ENCODE measurements around the gene BUB1. TPM values are rescaled to one million over a fixed set of nuclear protein-coding genes. Genes with fewer than 3 reads are reported as not detected.

Gene BUB1
- total and polyA plus RNA-seq, 9 of the 15 experiments (the other 6 are each of a cell fraction or from before 2014, with no cell fraction given): 73.4 to 247 (median 118) TPM

DNA sequence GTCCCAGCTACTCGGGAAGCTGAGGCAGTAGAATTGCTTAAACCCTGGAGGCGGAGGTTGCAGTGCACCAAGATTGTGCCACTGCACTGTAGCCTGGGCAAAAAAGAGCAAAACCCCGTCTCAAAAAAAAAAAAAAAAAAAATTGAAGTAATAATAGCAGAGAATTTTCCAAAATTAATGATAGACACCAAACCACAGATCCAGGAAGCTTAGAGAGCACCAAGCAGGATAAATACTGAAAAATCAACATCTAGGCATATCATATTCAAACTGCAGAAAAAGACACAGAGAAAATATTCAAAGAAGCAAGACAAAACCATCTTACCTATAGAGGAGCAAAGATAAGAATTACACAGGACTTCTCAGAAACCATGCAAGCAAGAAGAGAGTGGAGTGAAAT lies 33.5 kb downstream of the BUB1 start:
- H4K20me1 ChIP-seq (replicated peaks; ENCODE audit: control insufficient read depth, insufficient read depth, low read length): no peaks in the 10 kb centered on the region
- ATAC-seq: no peak
- intact Hi-C loops (cut with micrococcal nuclease) (no loop called here), in situ Hi-C loops (cut with MboI) (no loop called here)
- no peak overlapping the region for H3K27ac ChIP-seq (ENCODE audit: extremely low read depth, low read depth, low read length)
- H3K9me3 ChIP-seq (replicated peaks; ENCODE audit: control insufficient read depth, insufficient read depth, low read depth, low read length): no peaks in the 10 kb centered on the region
- no peaks in the 10 kb centered on the region for H3K27me3 ChIP-seq (ENCODE audit: control insufficient read depth in 2 of 2, insufficient read depth in 2 of 2, low read length in 2 of 2)
- peaks cover 45% of the 10 kb centered on the region for H3K79me2 ChIP-seq (ENCODE audit: control insufficient read depth, insufficient read depth, low read length)
- peaks cover 2% of the 10 kb centered on the region for H3K9me1 ChIP-seq (ENCODE audit: control insufficient read depth, insufficient read depth, low read length)
- H2AFZ ChIP-seq (ENCODE audit: low read depth, low read length): no peak overlapping the region
- WGBS (ENCODE audit: insufficient coverage, low coverage, missing lambda C conversion rate): 100% methylated on average over 2 of the region's 3 CpGs
- H3K4me2 ChIP-seq (ENCODE audit: insufficient read depth, low read length): no peak overlapping the region
- H3K4me3 ChIP-seq: no peak overlapping the region
- CTCF ChIA-PET (ENCODE audit: low intra/inter-chr PET ratio): no interaction called here
- H3K9ac ChIP-seq (ENCODE audit: insufficient read depth in 1 of 2, low read depth in 2 of 2, low read length in 2 of 2): no peak overlapping the region
- TF ChIP-seq ZNF584 (CRISPR knock-in tag; IDR thresholded peaks at IDR 0.05; ENCODE audit: low read depth): no peak
- BruUV-seq (replicated peaks): no TSS peak
- no peaks in the 10 kb centered on the region for H3K4me1 ChIP-seq (replicated peaks in 1 of 2; ENCODE audit: control insufficient read depth in 2 of 2, insufficient read depth in 2 of 2, low read length in 2 of 2)
- no peak for DNase-seq (ENCODE audit: extremely low read depth in 1 of 4, low spot score in 3 of 4)
- peaks cover 99% of the 10 kb centered on the region for H3K36me3 ChIP-seq (ENCODE audit: control insufficient read depth, insufficient read depth, low read length)
- POLR2A ChIA-PET: no interaction called here
- FAIRE-seq: no peak

DNA sequence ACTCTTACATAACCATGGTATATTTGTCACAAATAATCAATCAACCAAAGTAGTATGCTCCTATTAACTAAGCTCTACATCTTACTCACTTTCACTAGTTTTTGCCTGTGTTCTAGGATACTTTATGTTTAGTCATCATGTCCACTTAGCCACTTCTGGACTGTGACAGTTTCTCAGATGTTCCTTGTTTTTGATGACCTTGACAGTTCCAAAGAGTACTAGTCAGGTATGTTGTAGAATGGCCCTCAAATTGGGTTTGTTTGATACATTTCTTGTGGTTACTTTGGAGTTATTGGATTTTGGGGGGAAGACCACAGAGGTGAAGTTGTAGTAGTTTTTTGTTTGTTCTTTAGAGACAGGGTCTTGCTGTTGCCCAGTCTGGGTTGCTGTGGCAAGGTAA lies 35.5 kb downstream of the BUB1 start:
- ChIA-PET POLR2A (no interaction called here), CTCF (ENCODE audit: low intra/inter-chr PET ratio) (no interaction called here)
- H3K36me3 ChIP-seq (ENCODE audit: control insufficient read depth, insufficient read depth, low read length): peaks cover 99% of the 10 kb centered on the region
- H4K20me1 ChIP-seq (replicated peaks; ENCODE audit: control insufficient read depth, insufficient read depth, low read length): no peaks in the 10 kb centered on the region
- no peaks in the 10 kb centered on the region for H3K9me3 ChIP-seq (replicated peaks; ENCODE audit: control insufficient read depth, insufficient read depth, low read depth, low read length)
- no peak for FAIRE-seq
- ATAC-seq: no peak
- no peak overlapping the region for H3K4me2 ChIP-seq (ENCODE audit: insufficient read depth, low read length)
- in situ Hi-C loops (cut with MboI): no loop called here
- no peak for DNase-seq (ENCODE audit: extremely low read depth in 1 of 4, low spot score in 3 of 4)
- no peaks in the 10 kb centered on the region for H3K27me3 ChIP-seq (ENCODE audit: control insufficient read depth in 2 of 2, insufficient read depth in 2 of 2, low read length in 2 of 2)
- TF ChIP-seq ZNF316 (IDR thresholded peaks at IDR 0.05) (peak; percentile 37), CBFA2T2 (conservative IDR thresholded peaks at IDR 0.05) (no peak), SIN3B (IDR thresholded peaks at IDR 0.05; ENCODE audit: low read depth) (no peak), POLR2A (conservative IDR thresholded peaks at IDR 0.05) (0 out of 2 replicates have a peak, but pooled peaks have one; percentile 20), SP1 (CRISPR knock-in tag; IDR thresholded peaks at IDR 0.05) (no peak), RBM15 (IDR thresholded peaks at IDR 0.05; ENCODE audit: insufficient read depth, low read length) (no peak), PHF21A (IDR thresholded peaks at IDR 0.05; ENCODE audit: borderline replicate concordance, low read depth) (no peak)
- TF ChIP-seq, protein P1, sequence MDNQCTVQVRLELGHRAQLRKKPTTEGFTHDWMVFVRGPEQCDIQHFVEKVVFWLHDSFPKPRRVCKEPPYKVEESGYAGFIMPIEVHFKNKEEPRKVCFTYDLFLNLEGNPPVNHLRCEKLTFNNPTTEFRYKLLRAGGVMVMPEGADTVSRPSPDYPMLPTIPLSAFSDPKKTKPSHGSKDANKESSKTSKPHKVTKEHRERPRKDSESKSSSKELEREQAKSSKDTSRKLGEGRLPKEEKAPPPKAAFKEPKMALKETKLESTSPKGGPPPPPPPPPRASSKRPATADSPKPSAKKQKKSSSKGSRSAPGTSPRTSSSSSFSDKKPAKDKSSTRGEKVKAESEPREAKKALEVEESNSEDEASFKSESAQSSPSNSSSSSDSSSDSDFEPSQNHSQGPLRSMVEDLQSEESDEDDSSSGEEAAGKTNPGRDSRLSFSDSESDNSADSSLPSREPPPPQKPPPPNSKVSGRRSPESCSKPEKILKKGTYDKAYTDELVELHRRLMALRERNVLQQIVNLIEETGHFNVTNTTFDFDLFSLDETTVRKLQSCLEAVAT (IDR thresholded peaks at IDR 0.05): no peak
- TF ChIP-seq, protein P2, sequence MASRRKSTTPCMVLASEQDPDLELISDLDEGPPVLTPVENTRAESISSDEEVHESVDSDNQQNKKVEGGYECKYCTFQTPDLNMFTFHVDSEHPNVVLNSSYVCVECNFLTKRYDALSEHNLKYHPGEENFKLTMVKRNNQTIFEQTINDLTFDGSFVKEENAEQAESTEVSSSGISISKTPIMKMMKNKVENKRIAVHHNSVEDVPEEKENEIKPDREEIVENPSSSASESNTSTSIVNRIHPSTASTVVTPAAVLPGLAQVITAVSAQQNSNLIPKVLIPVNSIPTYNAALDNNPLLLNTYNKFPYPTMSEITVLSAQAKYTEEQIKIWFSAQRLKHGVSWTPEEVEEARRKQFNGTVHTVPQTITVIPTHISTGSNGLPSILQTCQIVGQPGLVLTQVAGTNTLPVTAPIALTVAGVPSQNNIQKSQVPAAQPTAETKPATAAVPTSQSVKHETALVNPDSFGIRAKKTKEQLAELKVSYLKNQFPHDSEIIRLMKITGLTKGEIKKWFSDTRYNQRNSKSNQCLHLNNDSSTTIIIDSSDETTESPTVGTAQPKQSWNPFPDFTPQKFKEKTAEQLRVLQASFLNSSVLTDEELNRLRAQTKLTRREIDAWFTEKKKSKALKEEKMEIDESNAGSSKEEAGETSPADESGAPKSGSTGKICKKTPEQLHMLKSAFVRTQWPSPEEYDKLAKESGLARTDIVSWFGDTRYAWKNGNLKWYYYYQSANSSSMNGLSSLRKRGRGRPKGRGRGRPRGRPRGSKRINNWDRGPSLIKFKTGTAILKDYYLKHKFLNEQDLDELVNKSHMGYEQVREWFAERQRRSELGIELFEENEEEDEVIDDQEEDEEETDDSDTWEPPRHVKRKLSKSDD (conservative IDR thresholded peaks at IDR 0.05; ENCODE audit: low read length): no peak
- no TSS peak for BruUV-seq (replicated peaks)
- peaks cover 2% of the 10 kb centered on the region for H3K9me1 ChIP-seq (ENCODE audit: control insufficient read depth, insufficient read depth, low read length)
- no peak overlapping the region for H2AFZ ChIP-seq (ENCODE audit: low read depth, low read length)
- no peak overlapping the region for H3K4me3 ChIP-seq
- no peaks in the 10 kb centered on the region for H3K4me1 ChIP-seq (replicated peaks in 1 of 2; ENCODE audit: control insufficient read depth in 2 of 2, insufficient read depth in 2 of 2, low read length in 2 of 2)
- no peak overlapping the region for H3K27ac ChIP-seq (ENCODE audit: extremely low read depth, low read depth, low read length)
- intact Hi-C loops (cut with micrococcal nuclease): no loop called here
- H3K79me2 ChIP-seq (ENCODE audit: control insufficient read depth, insufficient read depth, low read length): peaks cover 31% of the 10 kb centered on the region
- H3K9ac ChIP-seq (ENCODE audit: insufficient read depth in 1 of 2, low read depth in 2 of 2, low read length in 2 of 2): no peak overlapping the region

All from K562 (cell line).